NCI-H2029 (cell line): Measurements from ENCODE around the gene PHKB.
"Not testable (repeated sequence)": the region's sequence is repeated elsewhere in the genome, so short reads cannot be mapped to it uniquely, and the experiment has no call there.

Experiments
- DNase-seq: peaks from one replicate; lab custom pipeline; 2025; lab: John Stamatoyannopoulos, UW

Gene PHKB

DNA sequence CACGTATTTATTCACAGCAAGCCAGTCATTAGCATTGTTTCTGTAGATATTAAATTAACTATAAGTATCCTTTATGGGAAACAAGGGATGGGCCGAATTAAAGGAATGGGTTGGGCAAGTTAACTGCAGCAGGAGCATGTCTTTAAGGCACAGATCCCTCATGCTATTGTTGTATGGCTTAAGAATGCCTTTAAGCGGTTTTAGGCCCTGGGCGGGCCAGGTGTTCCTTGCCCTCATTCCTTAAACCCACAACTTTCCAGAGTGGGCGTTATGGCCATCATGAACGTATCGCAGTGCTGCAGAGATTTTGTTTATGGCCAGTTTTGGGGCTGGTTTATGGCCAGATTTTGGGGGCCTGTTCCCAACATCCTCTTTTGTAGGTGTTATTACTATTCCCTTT is 9.1 kb downstream of the PHKB start:
- DNase-seq = no peak

DNA sequence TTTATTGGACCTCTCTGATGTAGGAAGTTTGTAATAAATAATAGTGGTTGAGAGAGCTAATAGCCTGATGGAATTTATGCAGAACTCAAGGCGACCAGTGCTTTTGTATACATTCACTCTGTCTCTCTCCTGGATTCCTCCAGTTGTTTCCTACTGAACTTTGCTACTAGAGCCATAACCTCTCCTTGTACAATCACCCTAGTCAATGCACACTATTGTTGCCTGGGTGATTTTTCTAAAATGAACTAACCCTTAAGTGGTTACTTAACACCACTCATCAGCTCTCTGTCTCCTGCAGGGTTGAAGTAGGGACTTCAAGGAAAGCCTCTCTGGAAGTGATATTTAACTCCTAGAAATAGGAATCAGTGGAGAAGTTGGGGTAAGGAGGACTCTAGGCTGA is 9.7 kb downstream of the PHKB start:
- no peak for DNase-seq

DNA sequence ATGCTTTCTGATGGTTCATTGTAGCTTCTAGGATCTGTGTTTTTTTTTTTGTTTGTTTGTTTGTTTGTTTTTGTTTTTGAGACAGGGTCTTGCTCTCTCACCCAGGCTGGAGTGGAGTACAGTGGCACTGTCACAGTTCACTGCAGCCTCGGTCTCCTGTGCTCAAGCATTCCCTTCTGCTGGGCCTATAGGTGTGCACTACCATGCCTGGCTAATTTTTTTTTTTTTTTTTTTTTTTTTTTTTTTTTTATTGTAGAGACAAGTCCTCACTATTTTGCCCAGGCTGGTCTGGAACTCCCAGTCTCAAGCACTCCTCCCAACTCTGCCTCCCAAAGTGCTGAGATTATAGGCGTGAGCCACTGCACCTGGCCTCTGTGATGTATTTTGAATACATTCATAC is 11.9 kb downstream of the PHKB start:
- not testable (repeated sequence) for DNase-seq

DNA sequence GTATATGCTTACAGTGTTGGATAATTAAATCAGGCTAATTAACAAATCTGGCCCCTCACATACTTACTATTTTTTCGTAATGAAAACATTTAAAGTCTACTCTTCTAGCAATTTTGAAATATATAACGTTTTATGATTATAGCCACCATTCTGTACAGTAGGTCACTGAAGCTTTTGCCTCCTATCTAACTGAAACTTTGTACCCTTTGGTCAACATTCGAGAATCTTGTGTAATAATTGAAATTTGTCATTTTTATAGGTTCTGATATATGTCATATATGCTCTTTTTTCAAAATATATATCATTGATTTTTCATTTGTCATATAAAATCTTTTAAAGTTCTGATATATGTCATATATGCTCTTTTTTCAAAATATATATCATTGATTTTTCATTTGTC is 12.7 kb downstream of the PHKB start:
- DNase-seq = no peak

DNA sequence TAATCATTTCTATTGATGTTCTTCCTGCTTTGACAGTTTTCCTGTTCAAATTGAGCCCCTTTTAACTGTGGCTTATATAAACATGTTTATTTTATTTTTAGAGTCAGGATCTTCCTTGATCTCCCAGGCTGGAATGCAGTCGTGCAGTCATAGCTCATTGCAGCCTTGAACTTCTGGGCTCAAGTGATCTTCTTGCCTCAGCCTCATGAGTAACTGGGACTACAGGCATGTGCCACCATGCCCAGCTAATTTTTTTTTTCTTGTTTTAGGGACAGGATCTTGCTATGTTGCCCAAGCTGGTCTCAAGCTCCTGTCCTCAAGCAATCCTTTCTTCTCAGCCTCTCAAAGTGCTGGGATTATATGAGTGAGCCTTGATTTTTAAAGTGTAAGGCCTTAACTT is 14.7 kb downstream of the PHKB start:
- DNase-seq = no peak

DNA sequence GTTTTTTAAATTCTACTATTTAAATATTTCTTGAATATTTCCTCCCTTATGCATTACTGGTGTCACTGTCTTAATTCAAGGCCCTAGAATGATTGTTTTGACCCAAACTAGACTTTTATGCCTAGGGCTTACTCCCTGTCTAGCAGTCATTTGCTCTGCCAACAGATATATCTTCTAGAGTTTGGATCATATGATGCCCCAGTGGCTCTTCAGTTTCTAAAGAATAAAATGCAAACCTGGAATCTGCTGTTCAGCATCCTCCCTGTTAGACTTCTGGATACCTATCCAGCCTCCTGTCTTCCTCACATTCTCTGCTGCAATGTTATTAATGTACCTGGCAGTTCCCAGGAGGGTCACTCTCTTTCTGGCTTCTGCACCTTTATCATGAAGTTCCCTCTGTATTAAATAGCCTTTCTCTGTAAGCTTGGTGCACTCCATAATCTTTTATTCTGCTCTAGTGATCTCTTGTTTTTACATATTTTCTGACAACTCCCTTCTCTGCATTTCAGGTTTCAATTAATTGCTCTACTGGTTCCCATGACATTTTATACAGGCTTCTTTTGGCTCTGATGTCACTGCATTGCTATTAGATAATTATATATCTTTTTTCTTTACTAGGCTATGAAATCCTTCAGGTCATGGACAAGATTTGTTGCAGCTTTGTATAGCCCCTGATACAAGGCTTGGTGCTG is 15.7 kb downstream of the PHKB start:
- DNase-seq = no peak

DNA sequence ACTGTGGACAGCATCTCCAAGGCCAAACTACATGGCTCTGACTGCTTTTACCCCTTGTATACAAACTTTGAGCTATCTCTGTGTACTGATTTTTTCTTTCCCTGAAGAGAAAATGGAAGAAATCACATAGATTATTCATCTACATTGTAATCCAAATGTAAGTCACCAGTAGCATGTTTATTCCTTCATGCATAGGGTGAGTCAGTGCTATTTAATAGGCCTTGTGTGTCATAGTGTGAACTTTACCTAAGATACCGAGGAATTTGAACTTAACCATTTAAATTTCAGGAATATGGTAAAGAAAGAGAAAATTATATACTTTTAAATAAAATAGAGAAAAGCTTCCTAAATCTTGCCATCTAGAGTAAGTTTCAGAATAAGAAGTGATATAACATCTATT is 16.5 kb downstream of the PHKB start:
- DNase-seq = no peak

DNA sequence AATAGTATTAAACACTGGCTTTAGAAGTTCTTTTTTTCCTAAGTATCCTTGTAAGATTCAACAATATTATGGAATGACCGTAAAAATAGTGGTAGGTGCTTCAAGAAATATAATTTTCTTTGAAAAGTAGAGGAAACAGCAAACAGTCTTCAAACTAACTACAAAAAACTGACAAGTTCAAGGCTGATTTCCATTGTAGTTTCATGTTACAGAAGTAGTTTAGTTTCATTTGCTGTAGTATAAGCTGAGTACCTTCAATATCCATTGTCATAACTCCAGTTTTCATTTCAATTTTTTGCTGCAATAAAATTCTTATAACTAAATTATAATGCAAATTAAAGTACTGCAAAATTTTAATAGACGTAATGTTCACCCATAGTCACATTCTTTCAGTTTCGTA is 19.3 kb downstream of the PHKB start:
- DNase-seq = no peak

DNA sequence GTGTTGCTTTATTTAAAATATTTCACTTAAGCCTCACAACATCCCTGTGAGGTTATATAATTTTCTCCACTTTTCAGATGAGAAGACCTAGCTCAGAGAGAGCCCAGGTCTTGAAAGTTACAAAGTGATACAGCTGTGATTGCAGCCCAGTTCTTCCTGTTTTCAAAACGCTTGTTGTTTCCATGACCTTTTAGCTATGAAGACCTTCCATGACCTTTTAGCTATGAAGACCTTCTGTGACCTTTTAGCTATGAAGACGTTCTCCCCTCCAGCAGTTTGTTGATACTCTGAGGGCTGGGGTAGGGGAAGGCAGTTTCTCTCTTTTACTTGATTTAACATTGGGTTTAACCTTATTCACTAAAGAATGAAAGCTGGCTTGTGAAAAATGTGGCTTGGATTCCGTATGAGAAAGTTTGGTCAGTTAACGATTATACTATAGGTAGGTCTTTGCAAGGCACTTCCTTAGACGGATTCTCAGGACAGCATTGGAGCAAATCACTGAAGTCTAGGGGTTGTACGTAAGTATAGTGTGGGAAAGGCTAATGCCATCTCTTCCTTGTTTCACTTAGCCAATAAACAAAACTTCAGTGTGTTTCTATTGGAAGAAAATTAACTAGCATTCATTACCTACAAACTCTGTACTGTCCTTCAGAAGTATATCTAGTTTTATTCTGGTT is 20.7 kb downstream of the PHKB start:
- no peak for DNase-seq

DNA sequence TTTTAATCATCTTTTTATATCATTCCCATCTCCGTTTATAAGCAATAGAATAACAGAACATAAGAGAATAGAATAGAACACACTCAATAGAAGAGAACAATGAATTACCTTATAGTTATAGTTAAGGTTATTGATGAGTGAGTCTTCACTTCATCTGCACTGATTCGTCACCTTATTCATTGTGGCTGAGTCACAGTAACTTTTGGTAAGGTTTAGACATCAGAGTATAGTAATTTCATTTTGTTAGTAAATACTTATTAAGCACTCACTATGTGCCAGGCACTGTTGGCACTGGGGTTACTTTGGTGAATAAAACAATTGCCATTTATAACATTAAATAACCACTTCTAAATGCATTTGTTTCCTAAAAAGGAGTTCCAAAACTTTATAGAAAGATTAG is 22.5 kb downstream of the PHKB start:
- DNase-seq = no peak

DNA sequence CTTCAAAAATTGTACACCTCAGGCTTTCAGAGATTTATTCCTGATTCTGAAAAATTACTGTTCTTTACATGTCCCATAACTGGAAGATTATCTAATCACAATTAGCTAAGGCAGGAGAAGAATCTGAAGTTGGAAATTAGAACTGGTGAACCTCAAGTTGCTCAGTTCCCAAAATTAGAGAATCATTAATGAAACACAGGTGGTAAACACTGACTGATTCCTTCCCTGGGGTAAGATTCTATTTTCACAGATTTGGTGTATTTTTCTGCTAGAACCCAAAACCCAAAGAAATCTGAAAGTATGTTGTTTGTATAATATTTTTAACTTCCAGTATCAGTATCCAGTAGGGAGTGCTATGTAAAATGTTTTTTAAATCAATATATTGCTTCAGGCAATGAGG is 25.7 kb downstream of the PHKB start:
- no peak for DNase-seq

DNA sequence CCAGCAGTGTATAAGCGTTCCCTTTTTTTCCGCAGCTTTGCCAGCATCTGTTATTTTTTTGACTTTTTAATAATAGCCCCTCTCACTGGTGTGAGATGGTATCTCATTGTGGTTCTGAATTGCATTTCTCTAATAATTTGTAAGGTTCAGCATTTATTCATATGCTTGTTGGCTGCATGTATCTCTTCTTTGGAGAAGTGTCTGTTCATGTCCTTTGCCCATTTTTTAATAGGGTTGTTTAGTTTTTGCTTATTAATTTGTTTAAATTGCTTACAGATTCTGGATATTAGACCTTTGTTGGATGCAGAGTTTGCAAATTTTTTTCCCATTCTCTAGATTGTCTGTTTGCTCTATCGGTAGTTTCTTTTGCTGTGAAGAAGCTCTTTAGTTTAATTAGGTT is 26.9 kb downstream of the PHKB start:
- DNase-seq = no peak

DNA sequence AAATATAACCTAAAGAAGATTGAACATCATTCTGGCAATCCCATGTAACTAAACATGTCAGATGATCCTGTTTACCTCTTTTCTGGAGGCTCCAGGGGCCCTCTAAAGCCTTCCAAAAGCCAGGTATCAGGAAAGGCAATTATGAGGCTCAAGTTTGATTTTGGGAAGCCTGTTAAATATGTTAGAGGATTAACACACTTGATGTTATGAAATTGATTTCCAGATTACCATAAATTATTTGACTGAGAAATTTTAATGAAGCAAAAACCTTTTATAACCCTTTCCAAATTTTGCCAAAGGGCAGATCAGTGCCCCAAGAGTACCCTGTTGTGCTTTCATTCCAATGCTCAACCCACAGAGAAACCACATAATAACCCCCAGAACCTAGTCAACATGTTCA is 29.3 kb downstream of the PHKB start:
- DNase-seq = no peak

DNA sequence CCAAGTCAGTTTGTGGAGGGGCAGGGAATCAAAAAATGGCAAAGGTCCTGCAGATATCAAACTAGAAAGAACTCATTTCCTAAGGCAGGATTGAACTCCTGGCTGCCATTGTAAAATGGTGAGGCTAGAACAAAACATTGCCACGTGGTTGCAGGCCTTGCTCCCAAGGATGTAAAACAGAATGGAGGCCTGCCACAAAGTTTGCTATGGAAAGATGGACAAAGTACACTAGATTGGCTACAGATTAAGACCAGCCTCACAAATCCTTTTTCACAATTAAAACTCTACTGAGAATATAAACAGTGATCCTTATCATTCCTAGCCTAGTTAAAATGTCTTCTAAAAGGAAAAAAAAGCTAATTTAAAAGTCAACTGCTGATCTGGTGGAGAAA is 30.9 kb downstream of the PHKB start:
- no peak for DNase-seq

DNA sequence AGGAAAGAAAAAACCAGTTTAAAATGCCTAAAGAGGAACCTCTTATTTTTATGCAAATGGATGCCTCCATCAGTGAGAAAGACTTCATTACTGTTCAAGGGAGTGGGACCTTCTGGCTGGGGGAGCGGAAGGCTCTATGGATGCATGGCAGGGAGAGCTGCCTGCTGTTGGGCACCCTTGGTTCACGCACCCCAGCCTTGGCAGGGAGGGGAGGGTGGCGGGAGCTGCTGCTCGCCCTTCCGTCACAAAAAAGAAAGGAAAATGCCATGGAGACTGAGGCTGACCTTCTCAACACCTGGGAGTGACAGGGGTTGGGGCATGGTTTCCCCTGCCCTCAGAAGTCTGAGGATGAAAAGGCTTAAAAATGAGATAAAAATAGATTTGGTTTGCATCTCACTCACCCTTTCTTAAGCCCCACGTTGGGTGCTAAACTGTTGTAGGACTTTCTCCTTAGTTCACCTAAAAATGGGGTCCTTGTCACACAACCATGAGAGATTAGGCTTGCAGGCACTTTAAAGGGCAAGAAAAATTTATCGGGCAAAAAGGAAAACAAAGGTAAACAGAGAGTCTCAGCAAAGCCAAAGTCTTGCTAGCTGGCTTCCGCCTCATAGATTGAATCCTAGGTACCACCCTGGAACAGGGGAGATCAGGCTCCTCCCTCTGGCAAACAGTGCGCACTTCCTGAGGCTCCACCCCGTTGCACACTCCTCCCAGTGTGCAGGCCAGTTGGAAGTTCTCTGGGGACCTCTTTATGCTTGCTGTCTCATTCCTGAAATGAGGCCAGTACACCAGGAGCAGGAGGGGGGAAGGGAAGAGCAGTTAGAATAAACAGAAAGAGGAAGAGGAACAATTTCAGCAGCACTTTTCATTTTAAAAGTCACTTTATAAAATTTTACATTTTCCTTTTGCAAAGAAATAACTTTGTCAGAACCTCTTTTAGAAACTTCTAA is 31.6 kb downstream of the PHKB start:
- no peak for DNase-seq

DNA sequence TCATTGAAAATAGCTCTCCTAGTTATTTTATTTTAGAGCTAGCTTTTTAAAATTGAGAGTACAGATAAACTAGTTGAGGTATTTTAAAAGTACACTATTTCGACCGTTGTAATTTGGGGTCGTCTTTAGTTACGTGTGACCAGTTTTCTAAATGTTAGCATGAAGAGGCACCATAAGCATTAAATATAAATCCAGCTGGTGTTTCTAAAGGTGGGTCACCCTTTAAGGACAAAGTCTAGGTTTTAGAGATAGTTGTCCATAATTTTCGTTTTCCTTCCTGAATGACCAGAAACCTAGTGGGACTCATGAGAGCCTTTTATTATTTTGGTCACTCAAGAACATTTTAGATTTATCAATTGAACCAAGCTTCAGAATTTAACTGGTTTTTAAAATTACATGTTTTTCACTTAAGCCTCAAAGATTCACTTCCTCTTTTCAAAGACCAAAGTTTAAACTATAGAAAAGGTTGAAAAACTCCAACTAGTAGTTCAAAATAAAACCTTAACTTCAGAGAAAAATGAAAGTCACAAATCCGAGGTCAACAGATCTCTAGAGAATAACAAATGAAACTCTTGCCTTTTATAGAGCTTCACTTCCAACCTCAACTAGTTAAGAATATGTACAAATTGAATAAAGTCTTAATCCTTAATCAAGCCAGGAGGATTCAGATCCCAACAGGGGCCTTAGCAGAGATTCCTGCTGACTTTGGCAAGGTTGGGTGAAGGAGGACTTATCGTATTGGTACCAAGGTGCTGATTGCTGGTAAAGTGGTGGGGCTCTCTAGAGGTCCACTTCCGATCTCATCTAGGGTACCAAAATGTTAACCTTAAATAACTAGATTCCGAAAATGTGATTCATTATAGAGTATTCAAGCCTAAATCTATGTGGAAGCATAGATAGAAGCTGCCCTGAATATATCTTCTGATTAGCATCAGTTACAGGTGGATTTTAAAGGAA is 32.5 kb downstream of the PHKB start:
- DNase-seq = no peak

DNA sequence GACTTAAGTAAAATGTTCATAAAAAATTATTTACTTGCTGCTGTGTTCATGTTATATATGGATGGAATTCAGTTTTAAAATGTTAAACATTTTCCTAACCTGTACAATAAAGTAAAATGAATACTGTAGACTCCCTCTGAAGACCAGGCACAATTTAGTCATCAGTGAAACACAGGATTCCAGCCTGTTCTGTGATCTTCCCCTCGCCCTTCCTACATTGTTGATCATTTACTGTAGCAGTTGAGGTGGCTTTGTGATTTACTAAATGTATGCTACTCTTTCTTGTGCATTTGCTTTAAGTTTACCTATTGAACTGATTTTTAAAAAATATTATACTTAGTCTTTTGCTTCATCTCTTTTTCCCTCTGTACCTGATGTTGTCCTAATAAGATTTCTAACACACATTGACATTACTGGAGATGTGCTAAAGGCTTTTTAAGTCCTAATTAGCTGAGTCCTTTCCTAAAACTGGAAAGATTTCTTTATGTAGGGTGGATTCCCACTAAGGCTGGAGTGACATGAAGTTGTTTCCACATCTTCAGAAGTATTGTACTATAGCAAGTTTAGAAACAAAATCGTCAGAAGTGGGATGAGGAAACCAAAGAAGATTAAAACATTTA is 38.1 kb downstream of the PHKB start:
- no peak for DNase-seq

DNA sequence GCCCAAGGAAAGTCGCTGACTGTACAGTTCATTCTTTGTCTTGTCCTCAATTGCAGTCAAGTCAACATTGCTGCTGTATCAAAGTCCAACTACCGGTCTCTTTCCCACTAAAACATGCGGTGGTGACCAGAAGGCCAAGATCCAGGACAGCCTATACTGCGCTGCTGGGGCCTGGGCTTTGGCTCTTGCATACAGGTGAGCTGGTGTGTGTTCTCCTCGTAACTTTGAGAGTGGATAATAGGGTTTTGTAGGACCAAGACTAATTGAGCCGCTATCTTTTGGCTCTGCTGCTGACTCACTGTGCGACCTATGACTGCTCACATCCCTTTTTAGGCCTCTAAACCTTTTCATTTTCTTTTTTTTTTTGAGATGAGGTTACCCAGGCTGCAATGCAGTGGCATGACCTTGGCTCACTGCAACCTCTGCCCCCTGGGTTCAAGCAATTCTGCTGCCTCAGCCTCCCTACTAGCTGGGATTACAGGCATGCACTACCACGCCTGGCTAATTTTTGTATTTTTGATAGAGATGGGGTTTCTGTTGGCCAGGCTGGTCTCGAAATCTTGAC is 38.7 kb downstream of the PHKB start:
- DNase-seq = no peak

DNA sequence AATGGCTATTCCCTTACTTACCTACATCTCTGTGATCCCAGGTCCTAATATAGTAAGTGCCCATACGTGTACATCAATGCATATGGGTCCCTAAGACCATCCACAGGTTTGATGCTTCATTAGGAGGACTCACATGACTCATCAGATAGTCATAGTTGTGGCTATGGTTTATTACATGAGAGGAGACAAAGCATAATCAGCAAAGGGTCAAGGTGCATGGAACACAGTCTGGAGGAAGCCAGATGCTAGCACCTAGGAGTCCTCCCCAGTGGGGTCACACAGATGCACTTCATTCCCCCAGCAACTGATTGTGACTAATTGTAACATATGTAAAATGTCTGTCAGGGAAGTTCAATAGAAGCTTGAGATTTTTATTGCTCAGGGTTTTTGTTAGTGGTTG is 42.8 kb downstream of the PHKB start:
- DNase-seq = no peak

DNA sequence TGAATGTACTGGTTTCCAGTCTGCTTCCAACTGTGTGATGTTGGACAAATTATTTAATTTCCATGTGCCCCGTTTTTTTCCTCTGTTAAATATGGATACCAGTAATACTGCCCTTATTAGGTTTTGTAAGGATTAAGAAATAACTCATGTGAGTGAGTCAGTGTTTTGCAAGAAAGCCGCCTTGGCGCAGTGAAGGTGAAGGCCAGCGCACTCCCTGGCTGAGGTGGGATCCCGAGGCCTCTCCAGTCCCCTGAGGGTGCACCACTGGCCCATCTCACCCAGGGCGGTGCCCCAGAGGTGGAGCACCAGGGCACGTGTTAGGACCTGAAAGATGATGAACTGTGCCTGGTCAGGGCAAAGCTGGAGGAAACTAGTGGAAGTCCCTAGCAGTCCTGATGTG is 43.5 kb downstream of the PHKB start:
- no peak for DNase-seq

DNA sequence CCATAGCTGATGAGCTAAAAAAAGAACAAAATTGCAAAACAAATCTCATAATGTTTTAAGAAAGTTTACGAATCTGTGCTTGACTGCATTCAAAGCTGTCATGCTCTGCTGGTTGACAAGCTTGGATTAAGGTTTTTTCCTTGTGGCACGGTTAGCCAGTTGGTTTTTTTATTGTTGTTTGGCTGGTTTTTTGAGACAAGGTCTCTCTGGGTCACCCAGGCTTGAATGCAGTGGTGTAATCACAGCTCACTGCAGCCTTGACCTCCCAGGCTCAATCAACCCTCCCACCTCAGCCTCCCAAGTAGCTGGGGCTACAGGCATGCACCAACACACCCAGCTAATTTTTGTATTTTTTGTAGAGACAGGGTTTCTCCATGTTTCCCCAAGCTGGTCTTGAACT is 45.7 kb downstream of the PHKB start:
- DNase-seq = no peak
